ENCODE measurements around the gene SH3RF1. TPM values are rescaled to one million over a fixed set of nuclear protein-coding genes. Genes with fewer than 3 reads are reported as not detected.

SH3RF1 gene
- total RNA-seq, 1 donor from 2014 or later = 35.2 TPM

GRCh38 chr4:169054879-169055278 lies 215.9 kb downstream of the SH3RF1 start:
- peaks cover 7% of the 10 kb centered on the region for H3K36me3 Mint-ChIP-seq (ENCODE audit: unreplicated experiment)
- H3K4me1 Mint-ChIP-seq (ENCODE audit: low read depth, unreplicated experiment) = peaks cover 2% of the 10 kb centered on the region

GRCh38 chr4:169052594-169052945 lies 218.2 kb downstream of the SH3RF1 start:
- TF ChIP-seq CTCF (IDR thresholded peaks at IDR 0.05; ENCODE audit: partially characterized antibody, unreplicated experiment) = no peak
- H3K9me3 Mint-ChIP-seq (ENCODE audit: unreplicated experiment) = peaks cover 2% of the 10 kb centered on the region
- H3K4me1 Mint-ChIP-seq (ENCODE audit: low read depth, unreplicated experiment) = no peaks in the 10 kb centered on the region
- peaks cover 5% of the 10 kb centered on the region for H3K36me3 Mint-ChIP-seq (ENCODE audit: unreplicated experiment)
- H3K4me3 Mint-ChIP-seq (ENCODE audit: unreplicated experiment) = no peak overlapping the region
- peaks cover 4% of the 10 kb centered on the region for H3K27me3 Mint-ChIP-seq (ENCODE audit: unreplicated experiment)
- H3K27ac Mint-ChIP-seq (ENCODE audit: unreplicated experiment) = no peak overlapping the region
- DNase-seq = no peak

More at GRCh38 chr4:169054879-169055278, 215.9 kb downstream of the SH3RF1 start:
- Mint-ChIP-seq H3K27me3 (ENCODE audit: unreplicated experiment) (peaks cover 6% of the 10 kb centered on the region), H3K9me3 (ENCODE audit: unreplicated experiment) (peaks cover 2% of the 10 kb centered on the region), H3K4me3 (ENCODE audit: unreplicated experiment) (no peak overlapping the region), H3K27ac (ENCODE audit: unreplicated experiment) (no peak overlapping the region)
- DNase-seq = no peak
- no peak for TF ChIP-seq CTCF (IDR thresholded peaks at IDR 0.05; ENCODE audit: partially characterized antibody, unreplicated experiment)

- Mint-ChIP-seq H3K9me3 (ENCODE audit: unreplicated experiment) (peaks cover 2% of the 10 kb centered on the region), H3K27ac (ENCODE audit: unreplicated experiment) (no peak overlapping the region), H3K4me3 (ENCODE audit: unreplicated experiment) (no peak overlapping the region), H3K27me3 (ENCODE audit: unreplicated experiment) (peaks cover 4% of the 10 kb centered on the region), H3K36me3 (ENCODE audit: unreplicated experiment) (peaks cover 5% of the 10 kb centered on the region), H3K4me1 (ENCODE audit: low read depth, unreplicated experiment) (no peaks in the 10 kb centered on the region)
- DNase-seq = no peak
- no peak for TF ChIP-seq CTCF (IDR thresholded peaks at IDR 0.05; ENCODE audit: partially characterized antibody, unreplicated experiment)
Measured at GRCh38 chr4:169051761-169052593, 218.8 kb downstream of the SH3RF1 start.

GRCh38 chr4:169050881-169051760 lies 219.6 kb downstream of the SH3RF1 start:
- no peak for DNase-seq
- H3K4me3 Mint-ChIP-seq (ENCODE audit: unreplicated experiment) = no peak overlapping the region
- H3K27me3 Mint-ChIP-seq (ENCODE audit: unreplicated experiment) = peaks cover 4% of the 10 kb centered on the region
- H3K27ac Mint-ChIP-seq (ENCODE audit: unreplicated experiment) = no peak overlapping the region
- TF ChIP-seq CTCF (IDR thresholded peaks at IDR 0.05; ENCODE audit: partially characterized antibody, unreplicated experiment) = no peak
- peaks cover 2% of the 10 kb centered on the region for H3K9me3 Mint-ChIP-seq (ENCODE audit: unreplicated experiment)
- no peaks in the 10 kb centered on the region for H3K4me1 Mint-ChIP-seq (ENCODE audit: low read depth, unreplicated experiment)
- peaks cover 5% of the 10 kb centered on the region for H3K36me3 Mint-ChIP-seq (ENCODE audit: unreplicated experiment)

All from glutamatergic neuron (in vitro differentiated cells).